ENCODE measurements around the gene PBX1.

PBX1 gene

DNA sequence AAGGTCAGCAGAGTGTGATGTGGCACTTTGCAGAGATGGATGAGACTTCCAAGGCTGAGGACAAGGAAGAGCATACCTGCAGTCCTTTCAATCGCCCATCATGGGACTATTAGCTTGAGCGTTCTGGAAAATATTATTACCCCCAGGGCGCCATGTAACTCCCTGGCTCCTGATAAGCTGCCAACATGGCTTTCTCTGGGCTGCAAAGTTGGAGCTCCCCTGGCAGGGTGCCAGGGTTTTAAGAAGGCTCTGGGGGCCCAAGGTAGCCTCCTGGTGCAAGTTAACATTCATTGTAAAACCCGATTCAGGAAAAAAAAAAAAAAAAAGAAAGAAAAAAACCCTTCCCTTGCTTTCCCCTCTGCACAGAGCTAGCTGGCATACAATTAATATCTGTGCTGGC is 196.7 kb downstream of the PBX1 start:
- Histone ChIP-seq H3F3A (ENCODE audit: insufficient read depth, low read length) (no peaks in the 10 kb centered on the region), H3K27ac (ENCODE audit: low read length) (no peak overlapping the region), H3K4me3 (ENCODE audit: low read length) (no peak overlapping the region), H3K79me2 (ENCODE audit: low read length) (no peaks in the 10 kb centered on the region), H3K9me3 (replicated peaks; ENCODE audit: insufficient read depth, low read length) (no peaks in the 10 kb centered on the region), H3K9me2 (replicated peaks; ENCODE audit: insufficient read depth, low read length) (no peaks in the 10 kb centered on the region), H4K20me1 (ENCODE audit: insufficient read depth, low read length) (no peaks in the 10 kb centered on the region), H3K36me3 (replicated peaks; ENCODE audit: insufficient read depth, low read length) (no peaks in the 10 kb centered on the region), H3K4me1 (ENCODE audit: low read length) (no peaks in the 10 kb centered on the region), H3K9ac (ENCODE audit: low read length) (no peak overlapping the region), H3K4me2 (ENCODE audit: low read depth, low read length) (no peak overlapping the region), H3K27me3 (replicated peaks; ENCODE audit: insufficient read depth, low read length) (no peaks in the 10 kb centered on the region), H2AFZ (ENCODE audit: low read length) (no peak overlapping the region)
- TF ChIP-seq CTCF (IDR thresholded peaks at IDR 0.05; ENCODE audit: low read length) (no peak), EZH2phosphoT487 (IDR thresholded peaks at IDR 0.05; ENCODE audit: low read length) (no peak)
- no peak for DNase-seq

- Histone ChIP-seq H3K79me2 (ENCODE audit: low read length) (no peaks in the 10 kb centered on the region), H3K9me2 (replicated peaks; ENCODE audit: insufficient read depth, low read length) (no peaks in the 10 kb centered on the region), H3K27me3 (replicated peaks; ENCODE audit: insufficient read depth, low read length) (no peaks in the 10 kb centered on the region), H3K4me1 (ENCODE audit: low read length) (no peaks in the 10 kb centered on the region), H3K9ac (ENCODE audit: low read length) (no peak overlapping the region), H3F3A (ENCODE audit: insufficient read depth, low read length) (no peaks in the 10 kb centered on the region), H3K4me3 (ENCODE audit: low read length) (no peak overlapping the region), H2AFZ (ENCODE audit: low read length) (no peak overlapping the region), H3K36me3 (replicated peaks; ENCODE audit: insufficient read depth, low read length) (no peaks in the 10 kb centered on the region), H3K4me2 (ENCODE audit: low read depth, low read length) (no peak overlapping the region), H4K20me1 (ENCODE audit: insufficient read depth, low read length) (no peaks in the 10 kb centered on the region), H3K27ac (ENCODE audit: low read length) (no peak overlapping the region), H3K9me3 (replicated peaks; ENCODE audit: insufficient read depth, low read length) (no peaks in the 10 kb centered on the region)
- TF ChIP-seq EZH2phosphoT487 (IDR thresholded peaks at IDR 0.05; ENCODE audit: low read length) (no peak), CTCF (IDR thresholded peaks at IDR 0.05; ENCODE audit: low read length) (no peak), EZH2 (optimal IDR thresholded peaks at IDR 0.05; ENCODE audit: low read depth, low read length) (no peak)
- no peak for DNase-seq
These were observed 197.8 kb downstream of the PBX1 start for GRCh38 chr1:164756741-164757140.

DNA sequence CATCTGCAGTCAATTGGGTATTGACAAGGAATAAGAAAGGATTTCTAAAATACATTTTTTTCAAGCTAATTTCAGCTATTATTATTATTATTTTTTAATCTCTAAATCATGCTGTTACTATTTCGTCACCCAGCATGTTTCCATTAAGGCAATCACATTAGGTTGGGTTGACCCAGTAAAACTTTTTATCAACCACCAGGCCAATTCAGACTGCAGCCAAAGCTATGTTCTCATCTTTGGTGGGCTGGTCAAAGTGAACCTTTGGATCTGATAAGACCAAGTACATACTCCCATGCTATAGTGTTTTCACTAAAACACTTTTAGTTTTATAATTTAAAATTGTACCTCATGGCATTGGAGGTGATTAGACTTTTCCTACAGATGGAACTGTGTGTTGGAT is 198.6 kb downstream of the PBX1 start:
- Histone ChIP-seq H3K27ac (ENCODE audit: low read length) (no peak overlapping the region), H3K9me2 (replicated peaks; ENCODE audit: insufficient read depth, low read length) (no peaks in the 10 kb centered on the region), H2AFZ (ENCODE audit: low read length) (no peak overlapping the region), H3K4me2 (ENCODE audit: low read depth, low read length) (no peak overlapping the region), H3K79me2 (ENCODE audit: low read length) (no peaks in the 10 kb centered on the region), H3K4me3 (ENCODE audit: low read length) (no peak overlapping the region), H3K9ac (ENCODE audit: low read length) (no peak overlapping the region), H3F3A (ENCODE audit: insufficient read depth, low read length) (no peaks in the 10 kb centered on the region), H3K9me3 (replicated peaks; ENCODE audit: insufficient read depth, low read length) (no peaks in the 10 kb centered on the region), H4K20me1 (ENCODE audit: insufficient read depth, low read length) (no peaks in the 10 kb centered on the region), H3K27me3 (replicated peaks; ENCODE audit: insufficient read depth, low read length) (no peaks in the 10 kb centered on the region), H3K36me3 (replicated peaks; ENCODE audit: insufficient read depth, low read length) (no peaks in the 10 kb centered on the region), H3K4me1 (ENCODE audit: low read length) (no peaks in the 10 kb centered on the region)
- DNase-seq: no peak
- TF ChIP-seq EZH2phosphoT487 (IDR thresholded peaks at IDR 0.05; ENCODE audit: low read length): no peak
- no peak for TF ChIP-seq EZH2 (optimal IDR thresholded peaks at IDR 0.05; ENCODE audit: low read depth, low read length)
- no peak for TF ChIP-seq CTCF (IDR thresholded peaks at IDR 0.05; ENCODE audit: low read length)
